H1 (cell line): ENCODE data around the gene TFCP2L1. TPM values are rescaled to one million over a fixed set of nuclear protein-coding genes. Genes with fewer than 3 reads are reported as not detected.

ENCODE experiments used
- CTCF ChIA-PET: fragments of 300-600 bp; sonication (Branson Sonifier 250); formaldehyde crosslinking; loops from one replicate; lab custom pipeline; 2021; ENCODE audit not compliant: partially characterized antibody; lab: Charles Lee
- POLR2A ChIA-PET: fragments of 300-600 bp; sonication (Branson Sonifier 250); formaldehyde crosslinking; loops from one replicate; lab custom pipeline; 2021; ENCODE audit warnings: inconsistent platforms; ENCODE audit not compliant: partially characterized antibody; lab: Charles Lee
- DNase-seq, 2 experiments: peaks; one replicate each; pipeline versions ENCODE4 v3.0.0 to v3.0.0-alpha.2; 2010 to 2022; ENCODE audit warnings: low spot score in 2 of 2, low read depth in 1 of 2, mixed read lengths in 1 of 2
- FAIRE-seq: peaks from 2 replicates; lab custom pipeline; 2011; peaks lifted over from hg19 to GRCh38; lab: Jason Lieb, UNC
- H2AFZ ChIP-seq: 2 replicates; pipeline ENCODE4 v1.8.1; 2012; ENCODE audit warnings: low read length, inconsistent platforms
- H2AK5ac ChIP-seq: 2 replicates; pipeline ENCODE4 v1.6.1; 2013; ENCODE audit warnings: low read depth, low read length
- H2BK120ac ChIP-seq: replicated peaks from 2 replicates; pipeline ENCODE3; 2013; ENCODE audit warnings: low read depth, low read length, inconsistent platforms
- H2BK12ac ChIP-seq: 2 replicates; pipeline ENCODE4 v1.6.1; 2013; ENCODE audit warnings: low read depth, low read length
- H2BK15ac ChIP-seq: 2 replicates; pipeline ENCODE4 v1.6.1; 2013; ENCODE audit warnings: low read length
- H2BK20ac ChIP-seq: 2 replicates; pipeline ENCODE4 v1.6.1; 2013; ENCODE audit warnings: low read length
- H2BK5ac ChIP-seq: 2 replicates; pipeline ENCODE4 v1.6.1; 2013; ENCODE audit warnings: low read depth, low read length
- H3K14ac ChIP-seq: 2 replicates; pipeline ENCODE4 v1.6.1; 2013; ENCODE audit warnings: inconsistent platforms; ENCODE audit not compliant: insufficient read length
- H3K18ac ChIP-seq: 2 replicates; pipeline ENCODE4 v1.6.1; 2013; ENCODE audit warnings: low read length; ENCODE audit errors: extremely low read depth
- H3K23ac ChIP-seq: 2 replicates; pipeline ENCODE4 v1.6.1; 2013; ENCODE audit warnings: inconsistent platforms; ENCODE audit not compliant: insufficient read length
- H3K23me2 ChIP-seq: 2 replicates; pipeline ENCODE4 v1.6.1; 2013; ENCODE audit warnings: low read depth, low read length
- H3K27ac ChIP-seq: 2 replicates; pipeline ENCODE4 v1.6.1; 2011; ENCODE audit warnings: low read depth, low read length, inconsistent platforms
- H3K27me3 ChIP-seq, 4 experiments: replicated peaks in 1 of 4; 1 replicate in 1 of 4; 2 replicates in 3 of 4; pipeline versions ENCODE4 v1.6.1 to v1.8.1; 2011 to 2013; ENCODE audit warnings: low read length in 3 of 4, mild to moderate bottlenecking in 3 of 4, inconsistent platforms in 2 of 4, mixed read lengths in 2 of 4, moderate library complexity in 1 of 4; ENCODE audit not compliant: control insufficient read depth in 3 of 4, insufficient read depth in 3 of 4; ENCODE audit errors: extremely low read depth in 1 of 4
- H3K36me3 ChIP-seq, 4 experiments: 2 replicates each; pipeline versions ENCODE4 v1.6.1 to v1.8.1; 2011 to 2013; ENCODE audit warnings: mild to moderate bottlenecking in 4 of 4, low read length in 3 of 4, moderate library complexity in 2 of 4, control low read depth in 1 of 4, inconsistent platforms in 1 of 4; ENCODE audit not compliant: insufficient read depth in 4 of 4, control insufficient read depth in 2 of 4
- H3K4ac ChIP-seq: replicated peaks from 2 replicates; pipeline ENCODE3; 2013; ENCODE audit warnings: low read length, low read depth, mixed read lengths, inconsistent platforms; ENCODE audit not compliant: insufficient read length
- H3K4me1 ChIP-seq, 4 experiments: replicated peaks in 1 of 4; 1 replicate in 1 of 4; 2 replicates in 3 of 4; pipeline versions ENCODE4 v1.6.1 to v1.8.1; 2011 to 2013; ENCODE audit warnings: low read length in 3 of 4, inconsistent platforms in 2 of 4, mixed read lengths in 1 of 4; ENCODE audit not compliant: insufficient read depth in 4 of 4, control insufficient read depth in 3 of 4
- H3K4me2 ChIP-seq, 2 experiments: 2 replicates each; pipeline versions ENCODE4 v1.6.1 to v1.8.1; 2011 to 2013; ENCODE audit warnings: low read depth in 2 of 2, low read length in 2 of 2, control low read depth in 1 of 2, inconsistent platforms in 1 of 2, mild to moderate bottlenecking in 1 of 2; ENCODE audit not compliant: insufficient read depth in 1 of 2
- H3K4me3 ChIP-seq, 4 experiments: fragments of 200-600, 300-600 bp in 1 of 4; sonication (generic), shearing (Covaris generic), sonication (Bioruptor Twin) in 1 of 4; 2 replicates each; pipeline versions ENCODE4 v1.5.1 to v1.8.1; 2011 to 2016; ENCODE audit warnings: low read length in 4 of 4, low read depth in 3 of 4, control low read depth in 2 of 4, inconsistent platforms in 2 of 4, mild to moderate bottlenecking in 2 of 4, mixed read lengths in 1 of 4, moderate library complexity in 1 of 4; ENCODE audit not compliant: insufficient read depth in 2 of 4; ENCODE audit errors: extremely low read depth in 1 of 4
- H3K56ac ChIP-seq: replicated peaks from 2 replicates; pipeline ENCODE3; 2013; ENCODE audit warnings: low read depth, mild to moderate bottlenecking, mixed read lengths, low read length, inconsistent platforms; ENCODE audit not compliant: insufficient read length
- H3K79me1 ChIP-seq: 2 replicates; pipeline ENCODE4 v1.6.1; 2013; ENCODE audit warnings: low read depth, low read length, control low read depth
- H3K79me2 ChIP-seq, 2 experiments: 2 replicates each; pipeline versions ENCODE4 v1.6.1 to v1.8.1; 2012 to 2013; ENCODE audit warnings: low read length in 2 of 2, mild to moderate bottlenecking in 2 of 2, inconsistent platforms in 1 of 2; ENCODE audit not compliant: insufficient read depth in 2 of 2, control insufficient read depth in 1 of 2
- H3K9ac ChIP-seq, 4 experiments: replicated peaks in 1 of 4; 1 replicate in 1 of 4; 2 replicates in 3 of 4; pipeline versions ENCODE4 v1.6.1 to v1.8.1; 2011 to 2013; ENCODE audit warnings: low read depth in 3 of 4, low read length in 3 of 4, control low read depth in 2 of 4, mild to moderate bottlenecking in 2 of 4, moderate library complexity in 2 of 4, inconsistent platforms in 1 of 4; ENCODE audit errors: extremely low read depth in 1 of 4
- H3K9me3 ChIP-seq, 2 experiments: 2 replicates each; pipeline versions ENCODE4 v1.6.1 to v1.8.1; 2012 to 2013; ENCODE audit warnings: mild to moderate bottlenecking in 2 of 2, moderate library complexity in 2 of 2, control low read depth in 1 of 2, inconsistent platforms in 1 of 2, low read depth in 1 of 2, low read length in 1 of 2, mixed read lengths in 1 of 2; ENCODE audit not compliant: insufficient read depth in 2 of 2
- H4K20me1 ChIP-seq, 2 experiments: replicated peaks in 1 of 2; 2 replicates each; pipeline versions ENCODE3 to v1.8.1; 2011 to 2013; ENCODE audit warnings: inconsistent platforms in 2 of 2, low read length in 2 of 2, mild to moderate bottlenecking in 1 of 2; ENCODE audit not compliant: insufficient read depth in 2 of 2, control insufficient read depth in 1 of 2
- H4K5ac ChIP-seq: 2 replicates; pipeline ENCODE4 v1.6.1; 2013; ENCODE audit warnings: low read length, low read depth, mixed read lengths, inconsistent platforms; ENCODE audit not compliant: insufficient read length
- H4K8ac ChIP-seq: 2 replicates; pipeline ENCODE4 v1.8.0; 2013; ENCODE audit warnings: mild to moderate bottlenecking, moderate library complexity, low read length, inconsistent platforms; ENCODE audit not compliant: insufficient read depth; ENCODE audit errors: extremely low read depth
- H4K91ac ChIP-seq: replicated peaks from 2 replicates; pipeline ENCODE3; 2013; ENCODE audit warnings: low read length, mixed read lengths, inconsistent platforms; ENCODE audit not compliant: insufficient read length
- E2F6 ChIP-seq: IDR thresholded peaks from 2 replicates; pipeline ENCODE4 v1.6.1; 2012; ENCODE audit warnings: inconsistent platforms
- EGR1 ChIP-seq: IDR thresholded peaks from 2 replicates; pipeline ENCODE4 v1.6.1; 2011; ENCODE audit warnings: low read depth, low read length, borderline replicate concordance
- KDM5A ChIP-seq: fragments of 200-600 bp; IDR thresholded peaks from 2 replicates; pipeline ENCODE4 v1.7.1; 2012; ENCODE audit warnings: mild to moderate bottlenecking, low read length, inconsistent platforms, mixed read lengths
- TCF12 ChIP-seq: IDR thresholded peaks from 2 replicates; pipeline ENCODE4 v1.6.1; 2011; ENCODE audit warnings: low read depth, mild to moderate bottlenecking, low read length
- WGBS, 2 experiments: shearing (Covaris generic) in 1 of 2; methylation state at CpG; one replicate each; pipeline versions ENCODE4 v1.1.6 to v1.1.7; 2013 to 2015; ENCODE audit warnings: low lambda C conversion rate in 2 of 2, mixed read lengths in 2 of 2, inconsistent platforms in 1 of 2, low coverage in 1 of 2, missing lambda C conversion rate in 1 of 2; ENCODE audit not compliant: insufficient replicate concordance in 2 of 2, insufficient coverage in 1 of 2, insufficient read length in 1 of 2; ENCODE audit errors: extremely low coverage in 1 of 2, missing lambda C conversion rate in 1 of 2; 5-methylcytosine and 5-hydroxymethylcytosine counted together
- polyA plus RNA-seq, 7 experiments: library from polyadenylated mRNA; depleted of rRNA in 3 of 7; stranded (reverse) in 5 of 7; unstranded in 2 of 7; fragments of >200 nt in 5 of 7; fragments of 200-250 nt in 2 of 7; gene quantifications; 1 replicate in 5 of 7; 2 replicates in 1 of 7; 4 replicates in 1 of 7; pipeline versions ENCODE4 v1.2.1 to v1.2.3, GENCODE V29; 2011 to 2013; ENCODE audit warnings: missing spikeins in 2 of 7, mixed read lengths in 2 of 7
- total RNA-seq: library from RNA; stranded (reverse); fragmentation: NEBNext Ultra II Directional; extraction: Animal tissue kit (Norgen Biotek cat#: 25700); gene quantifications from 2 replicates; pipeline ENCODE4 v1.2.1, GENCODE V29; 2021

The TFCP2L1 gene
- total and polyA plus RNA-seq, 2 of the 8 experiments (the other 6 are each of a cell fraction or from before 2014, with no cell fraction given): 1.5 to 3.8 TPM

- Histone ChIP-seq H3K14ac (no peak overlapping the region), H2AK5ac (no peak overlapping the region), H3K79me2 (no peaks in the 10 kb centered on the region), H3K36me3 (no peaks in the 10 kb centered on the region), H2BK20ac (no peak overlapping the region), H4K8ac (no peak overlapping the region), H2BK120ac (no peak overlapping the region), H3K9me3 (no peaks in the 10 kb centered on the region), H2BK15ac (no peak overlapping the region), H4K20me1 (no peaks in the 10 kb centered on the region), H2AFZ (no peak overlapping the region), H3K56ac (no peak overlapping the region), H3K23ac (no peak overlapping the region), H3K27ac (no peak overlapping the region), H2BK12ac (no peak overlapping the region), H4K91ac (no peak overlapping the region), H3K4ac (no peak overlapping the region), H3K27me3 (peaks cover 0 to 18% (median 12%) of the 10 kb centered on the region in 4 experiments; a peak in 5 of 7 replicates), H3K4me3 (no peak overlapping the region), H3K9ac (no peak overlapping the region), H4K5ac (no peak overlapping the region), H3K23me2 (peaks cover 8% of the 10 kb centered on the region; the same call in 1 of the 2 replicates), H2BK5ac (no peak overlapping the region), H3K4me2 (no peak overlapping the region), H3K4me1 (peaks cover 0 to 2% (median 0%) of the 10 kb centered on the region in 4 experiments; a peak in 1 of 7 replicates), H3K18ac (no peak overlapping the region), H3K79me1 (no peaks in the 10 kb centered on the region; the same call in 1 of the 2 replicates)
- 84% methylated on average over 5 of the region's 5 CpGs; no CpG with 5 or more reads in 1 of the 2 experiments for WGBS, 2 experiments
- no peak for FAIRE-seq
- no peak for TF ChIP-seq TCF12
- TF ChIP-seq KDM5A: no peak
- no peak for TF ChIP-seq EGR1
- TF ChIP-seq E2F6: no peak
- POLR2A ChIA-PET: interaction anchor here (1.0 kb wide), 1 partner anchor 154 kb away, joined by 5 read pairs; no protein-coding TSS in a partner anchor
- DNase-seq: no peak
- CTCF ChIA-PET: interaction anchor here (0.9 to 5.1 kb wide), 4 partner anchors 8 to 196 kb away, joined by 3 to 34 read pairs (median 6); no protein-coding TSS in a partner anchor
These were observed 4.3 kb upstream of the TFCP2L1 start for GRCh38 chr2:121289271-121289670.
